WI38 (cell line): Measurements from ENCODE around the gene HMGCR.

Experiments
- H3K4me3 ChIP-seq: 2 replicates; pipeline ENCODE4 v1.5.1; 2011; ENCODE audit warnings: low read depth, mild to moderate bottlenecking, control low read depth, low read length
- TF ChIP-seq, protein P1 (sequence below): IDR thresholded peaks from 2 replicates; pipeline ENCODE4 v1.5.1; 2012; ENCODE audit warnings: low read depth, mild to moderate bottlenecking, control low read depth, low read length

The HMGCR gene

GRCh38 chr5:75387806-75388205 is 50.8 kb downstream of the HMGCR start:
- TF ChIP-seq, protein P1, sequence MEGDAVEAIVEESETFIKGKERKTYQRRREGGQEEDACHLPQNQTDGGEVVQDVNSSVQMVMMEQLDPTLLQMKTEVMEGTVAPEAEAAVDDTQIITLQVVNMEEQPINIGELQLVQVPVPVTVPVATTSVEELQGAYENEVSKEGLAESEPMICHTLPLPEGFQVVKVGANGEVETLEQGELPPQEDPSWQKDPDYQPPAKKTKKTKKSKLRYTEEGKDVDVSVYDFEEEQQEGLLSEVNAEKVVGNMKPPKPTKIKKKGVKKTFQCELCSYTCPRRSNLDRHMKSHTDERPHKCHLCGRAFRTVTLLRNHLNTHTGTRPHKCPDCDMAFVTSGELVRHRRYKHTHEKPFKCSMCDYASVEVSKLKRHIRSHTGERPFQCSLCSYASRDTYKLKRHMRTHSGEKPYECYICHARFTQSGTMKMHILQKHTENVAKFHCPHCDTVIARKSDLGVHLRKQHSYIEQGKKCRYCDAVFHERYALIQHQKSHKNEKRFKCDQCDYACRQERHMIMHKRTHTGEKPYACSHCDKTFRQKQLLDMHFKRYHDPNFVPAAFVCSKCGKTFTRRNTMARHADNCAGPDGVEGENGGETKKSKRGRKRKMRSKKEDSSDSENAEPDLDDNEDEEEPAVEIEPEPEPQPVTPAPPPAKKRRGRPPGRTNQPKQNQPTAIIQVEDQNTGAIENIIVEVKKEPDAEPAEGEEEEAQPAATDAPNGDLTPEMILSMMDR = no peak
- no peak overlapping the region for H3K4me3 ChIP-seq

- no peak overlapping the region for H3K4me3 ChIP-seq
- TF ChIP-seq, protein P1 = no peak
These were observed 52.4 kb downstream of the HMGCR start for GRCh38 chr5:75389430-75389829.

DNA sequence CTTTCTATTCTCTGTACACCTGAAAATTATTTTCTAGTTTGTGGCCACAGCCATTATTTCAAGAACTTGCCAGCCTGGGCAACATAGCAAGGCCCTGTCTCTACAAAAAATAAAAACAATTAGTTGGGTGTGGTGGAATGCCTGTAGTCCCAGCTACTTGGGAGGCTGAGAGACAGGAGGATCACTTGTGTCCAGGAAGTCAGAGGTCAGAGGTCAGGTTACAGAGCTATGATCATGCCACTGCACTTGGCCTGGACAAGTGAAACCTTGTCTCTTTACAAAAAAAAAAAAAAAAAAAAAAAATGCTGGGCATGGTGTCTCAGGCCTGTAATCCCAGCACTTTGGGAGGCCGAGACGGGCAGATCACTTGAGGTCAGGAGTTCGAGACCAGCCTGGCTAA is 58.3 kb downstream of the HMGCR start:
- TF ChIP-seq, protein P1 = no peak
- no peak overlapping the region for H3K4me3 ChIP-seq

DNA sequence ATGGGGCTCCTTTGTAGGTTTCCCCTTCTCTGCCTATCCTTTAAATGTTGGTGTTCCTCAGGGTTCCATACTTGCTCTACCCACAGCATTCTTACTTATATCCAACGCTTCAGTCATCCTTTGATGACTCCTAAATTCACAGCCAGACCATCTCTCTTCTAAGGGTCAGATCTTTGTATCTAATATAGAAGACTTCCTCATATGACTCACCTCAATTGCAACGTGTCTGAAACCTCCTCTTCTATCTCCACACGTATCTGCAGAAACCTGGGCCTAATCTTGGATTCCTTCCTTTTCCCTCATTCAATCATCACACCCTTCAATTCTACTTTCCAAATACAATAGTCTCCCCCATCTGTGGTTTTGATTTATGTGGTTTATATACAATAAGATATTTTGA is 68.3 kb downstream of the HMGCR start:
- H3K4me3 ChIP-seq = no peak overlapping the region
- TF ChIP-seq, protein P1 = no peak
